NK-92 (cell line): Measurements from ENCODE around the gene FFAR3.

ENCODE experiments used
- DNase-seq: peaks from one replicate; lab custom pipeline; 2025; ENCODE audit not compliant: unreplicated experiment; lab: John Stamatoyannopoulos, UW

The FFAR3 gene

GRCh38 chr19:35357867-35358573 lies at the start of gene FFAR3:
FFAR3 (plus strand) TSS chr19:35358460; CDS start chr19:35358891, 431 bp downstream.
- no peak for DNase-seq

GRCh38 chr19:35308910-35309309 lies 49.4 kb upstream of the FFAR3 start:
- DNase-seq, result no peak

- no peak for DNase-seq
These were observed 48.6 kb upstream of the FFAR3 start for GRCh38 chr19:35309481-35310279.

GRCh38 chr19:35310331-35310730 lies 47.9 kb upstream of the FFAR3 start:
- DNase-seq, result no peak

GRCh38 chr19:35310811-35311465 lies 47.3 kb upstream of the FFAR3 start:
- DNase-seq, result no peak

- no peak for DNase-seq
These were observed 46.2 kb upstream of the FFAR3 start for GRCh38 chr19:35311901-35312665.

GRCh38 chr19:35313587-35313986 lies 44.7 kb upstream of the FFAR3 start:
- DNase-seq, result no peak

- no peak for DNase-seq
These were observed 44.2 kb upstream of the FFAR3 start for GRCh38 chr19:35314031-35314430.

GRCh38 chr19:35314858-35315470 lies 43.3 kb upstream of the FFAR3 start:
- DNase-seq, result no peak

GRCh38 chr19:35315883-35316282 lies 42.4 kb upstream of the FFAR3 start:
- DNase-seq, result no peak

- no peak for DNase-seq
These were observed 41.7 kb upstream of the FFAR3 start for GRCh38 chr19:35316560-35316959.

GRCh38 chr19:35317464-35318043 lies 40.7 kb upstream of the FFAR3 start:
- no peak for DNase-seq

GRCh38 chr19:35318679-35319448 lies 39.4 kb upstream of the FFAR3 start:
- DNase-seq, result no peak

- DNase-seq, result no peak
These were observed 38.1 kb upstream of the FFAR3 start for GRCh38 chr19:35320065-35320713.

GRCh38 chr19:35321291-35321690 lies 37.0 kb upstream of the FFAR3 start:
- DNase-seq, result no peak

GRCh38 chr19:35322014-35322413 lies 36.2 kb upstream of the FFAR3 start:
- no peak for DNase-seq

GRCh38 chr19:35327642-35328041 lies 30.6 kb upstream of the FFAR3 start:
- no peak for DNase-seq

- no peak for DNase-seq
These were observed 29.4 kb upstream of the FFAR3 start, which contains the start of gene CD22 for GRCh38 chr19:35328851-35329285. CD22 (plus strand) TSS chr19:35329187; CDS start chr19:35332041, 2,854 bp downstream.

- DNase-seq, result no peak
These were observed 28.9 kb upstream of the FFAR3 start for GRCh38 chr19:35329323-35329722.
